Measurements from ENCODE around the gene ACSS1.
A peak's percentile ranks its signal among the peaks of the same experiment; 100 is the strongest.

ACSS1 gene

DNA sequence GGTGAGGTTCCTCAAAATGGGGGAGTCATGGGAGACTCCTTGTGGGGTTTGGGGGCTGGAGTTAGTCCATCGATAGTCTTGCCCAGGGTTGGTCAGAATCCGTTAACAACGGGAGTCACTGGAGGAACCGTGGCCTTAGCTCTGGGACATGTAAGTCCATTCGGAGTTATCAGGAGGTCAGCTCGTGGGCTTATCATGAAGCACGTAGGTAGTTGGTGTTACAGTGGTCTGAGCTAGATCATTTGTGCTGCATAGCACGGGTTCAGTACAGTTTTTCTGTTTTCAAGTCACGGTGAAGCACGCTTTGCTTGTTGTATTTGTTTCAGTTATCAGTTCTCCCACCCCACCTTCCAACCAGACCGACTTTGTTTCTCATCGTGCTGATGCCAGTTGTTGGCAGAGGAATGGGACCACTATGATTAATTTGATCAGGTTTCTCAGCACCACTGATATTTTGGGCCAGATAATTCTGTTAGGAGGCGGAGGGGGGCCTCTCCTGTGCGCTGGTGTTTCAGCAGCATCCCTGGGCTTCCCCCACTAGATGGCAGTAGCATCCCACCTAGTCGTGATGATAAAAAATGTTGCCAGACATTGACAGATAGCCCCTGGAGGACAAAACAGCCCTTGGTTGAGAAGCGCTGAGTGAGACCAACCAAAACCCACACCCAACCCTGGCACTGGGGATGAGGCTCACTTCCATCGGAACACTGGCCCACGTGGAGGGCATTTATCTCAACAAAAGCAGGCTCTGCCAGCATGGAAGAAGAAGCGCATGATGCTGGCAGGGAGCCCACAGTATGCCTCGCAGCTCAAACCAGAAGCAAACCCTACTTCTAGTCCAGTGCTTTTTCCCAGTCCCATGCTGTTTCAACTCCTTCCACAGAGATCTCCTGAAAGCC lies 63.2 kb downstream of the ACSS1 start:
- H3K36me3 ChIP-seq (ENCODE audit: control insufficient read depth, insufficient read depth, low read length), result no peaks in the 10 kb centered on the region
- 0 out of 2 replicates have a peak, but pooled peaks cover 8% of the 10 kb centered on the region for H3K27me3 ChIP-seq (ENCODE audit: control insufficient read depth, insufficient read depth, low read length)
- no peak overlapping the region for H3K9ac ChIP-seq (ENCODE audit: low read depth, low read length)
- no peak overlapping the region for H3K4me3 ChIP-seq (ENCODE audit: low read depth, low read length)
- no peaks in the 10 kb centered on the region for H3K9me3 ChIP-seq (ENCODE audit: control insufficient read depth, insufficient read depth, low read length)
- peaks cover 15% of the 10 kb centered on the region for H3K4me1 ChIP-seq (ENCODE audit: control insufficient read depth, insufficient read depth, low read length)
- no peak overlapping the region for H3K27ac ChIP-seq (ENCODE audit: low read depth, low read length)

DNA sequence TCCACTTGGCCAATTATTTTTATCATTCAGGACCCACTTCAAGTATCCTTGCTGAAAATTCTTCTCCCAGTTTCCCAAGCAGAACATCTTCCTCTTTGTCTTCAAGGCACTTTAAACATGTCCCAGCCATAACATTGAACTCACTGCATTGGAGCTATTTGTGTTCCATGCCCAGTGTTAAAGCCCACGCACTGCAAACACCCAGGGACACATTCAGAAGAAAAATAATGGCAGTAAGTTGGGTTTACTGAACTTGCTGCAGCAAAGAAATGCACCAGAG lies 63.8 kb downstream of the ACSS1 start:
- H3K27ac ChIP-seq (ENCODE audit: low read depth, low read length), result no peak overlapping the region
- peaks cover 15% of the 10 kb centered on the region for H3K4me1 ChIP-seq (ENCODE audit: control insufficient read depth, insufficient read depth, low read length)
- H3K36me3 ChIP-seq (ENCODE audit: control insufficient read depth, insufficient read depth, low read length), result peaks cover 3% of the 10 kb centered on the region; the same call in 1 of the 2 replicates
- no peak overlapping the region for H3K4me3 ChIP-seq (ENCODE audit: low read depth, low read length)
- no peaks in the 10 kb centered on the region for H3K9me3 ChIP-seq (ENCODE audit: control insufficient read depth, insufficient read depth, low read length)
- no peak overlapping the region for H3K9ac ChIP-seq (ENCODE audit: low read depth, low read length)
- 0 out of 2 replicates have a peak, but pooled peaks cover 8% of the 10 kb centered on the region for H3K27me3 ChIP-seq (ENCODE audit: control insufficient read depth, insufficient read depth, low read length)

DNA sequence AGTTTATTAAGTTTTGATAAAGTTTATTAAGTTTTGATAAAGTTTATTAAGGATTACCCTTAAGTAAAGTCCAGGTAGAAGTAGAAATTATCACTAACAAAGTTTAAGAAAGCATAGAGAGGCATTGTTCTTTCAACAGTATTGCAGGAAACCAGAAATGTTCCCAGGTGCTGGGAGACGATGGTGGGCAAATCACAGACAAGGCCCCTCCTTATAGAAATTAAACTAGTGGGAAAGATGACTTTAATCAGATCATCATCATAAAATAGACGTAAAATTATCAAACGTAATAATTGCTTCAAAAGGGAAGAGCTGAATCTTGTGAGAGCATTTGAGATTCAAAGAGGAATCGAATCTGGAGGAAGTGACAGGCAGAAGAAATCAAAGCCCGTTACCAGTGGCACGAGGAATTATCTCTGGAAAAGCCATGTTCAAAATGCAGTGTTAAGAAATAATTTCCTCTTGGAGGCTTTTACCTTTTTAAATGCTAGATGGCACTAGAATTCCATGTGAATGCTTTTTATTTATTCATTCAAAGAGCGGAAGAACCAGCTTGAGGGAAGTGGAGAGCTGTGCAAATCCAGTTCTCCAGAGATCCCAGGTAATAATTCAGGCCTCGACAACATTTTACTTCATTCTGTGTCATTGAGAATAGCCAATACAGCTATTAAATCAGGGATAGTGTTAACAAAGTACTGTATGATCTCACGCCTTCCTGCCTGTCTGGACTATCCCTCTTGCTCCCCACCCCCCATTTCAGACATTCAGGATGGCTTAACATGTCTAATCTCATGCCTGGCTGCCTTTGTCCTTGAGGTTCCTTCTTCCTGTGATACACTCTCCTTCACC lies 64.4 kb downstream of the ACSS1 start:
- H3K9me3 ChIP-seq (ENCODE audit: control insufficient read depth, insufficient read depth, low read length), result no peaks in the 10 kb centered on the region
- peak overlapping the region; percentile 73 for H3K27ac ChIP-seq (ENCODE audit: low read depth, low read length)
- peaks cover 15% of the 10 kb centered on the region for H3K4me1 ChIP-seq (ENCODE audit: control insufficient read depth, insufficient read depth, low read length)
- no peak overlapping the region for H3K9ac ChIP-seq (ENCODE audit: low read depth, low read length)
- peaks cover 4% of the 10 kb centered on the region; the same call in 1 of the 2 replicates for H3K36me3 ChIP-seq (ENCODE audit: control insufficient read depth, insufficient read depth, low read length)
- H3K4me3 ChIP-seq (ENCODE audit: low read depth, low read length), result peak overlapping the region; percentile 94
- 0 out of 2 replicates have a peak, but pooled peaks cover 5% of the 10 kb centered on the region for H3K27me3 ChIP-seq (ENCODE audit: control insufficient read depth, insufficient read depth, low read length)

DNA sequence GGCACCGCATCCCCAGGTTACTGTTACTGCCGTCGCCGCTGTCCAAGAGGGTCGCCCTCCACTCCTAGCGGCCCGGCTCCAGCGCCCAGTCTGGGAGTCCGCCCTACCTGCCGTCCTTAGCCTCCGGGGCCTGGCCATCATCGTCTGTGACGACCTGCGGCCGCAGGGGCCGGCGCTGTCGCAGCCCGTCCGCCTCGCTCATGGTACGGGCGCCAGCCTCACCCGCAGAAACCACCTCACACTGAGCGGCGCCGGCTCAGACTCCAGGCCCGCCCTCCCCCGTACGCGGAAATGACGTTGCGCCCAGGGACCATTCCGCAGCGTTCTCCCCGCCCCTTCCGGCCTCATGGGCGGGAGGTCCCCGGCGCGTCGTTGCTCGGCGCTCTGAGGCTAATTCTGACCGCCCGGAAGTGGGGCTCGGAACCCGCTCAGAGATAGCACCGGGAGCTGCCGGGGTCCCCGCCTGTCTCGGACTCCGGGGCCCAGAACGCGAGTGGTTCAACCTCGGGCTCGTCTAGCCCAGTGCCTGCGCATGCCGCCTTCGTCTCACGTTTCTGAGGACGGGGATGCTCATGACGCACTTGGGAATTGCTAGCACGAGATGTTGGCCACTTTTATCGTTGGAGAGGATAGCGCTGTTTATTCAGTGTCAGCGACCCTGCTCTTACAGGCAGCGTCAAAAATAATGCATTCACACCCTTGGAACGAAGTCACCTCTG lies 65.3 kb downstream of the ACSS1 start, which contains the start of gene APMAP:
Gene APMAP, minus strand, starts transcription at position 265 of the 719 bp plus-strand sequence. Its CDS starts 63 bp downstream, at position 202.
- peak within 1 kb of the TSS; percentile 74 for H3K9ac ChIP-seq (ENCODE audit: low read depth, low read length)
- no peaks in the 10 kb centered on the region for H3K9me3 ChIP-seq (ENCODE audit: control insufficient read depth, insufficient read depth, low read length)
- H3K27me3 ChIP-seq (ENCODE audit: control insufficient read depth, insufficient read depth, low read length), result 0 out of 2 replicates have a peak, but pooled peaks cover 3% of the 10 kb centered on the region
- peak within 1 kb of the TSS; percentile 73 for H3K27ac ChIP-seq (ENCODE audit: low read depth, low read length)
- peaks cover 15% of the 10 kb centered on the region for H3K4me1 ChIP-seq (ENCODE audit: control insufficient read depth, insufficient read depth, low read length)
- H3K36me3 ChIP-seq (ENCODE audit: control insufficient read depth, insufficient read depth, low read length), result peaks cover 4% of the 10 kb centered on the region; the same call in 1 of the 2 replicates
- H3K4me3 ChIP-seq (ENCODE audit: low read depth, low read length), result peak within 1 kb of the TSS; percentile 94

DNA sequence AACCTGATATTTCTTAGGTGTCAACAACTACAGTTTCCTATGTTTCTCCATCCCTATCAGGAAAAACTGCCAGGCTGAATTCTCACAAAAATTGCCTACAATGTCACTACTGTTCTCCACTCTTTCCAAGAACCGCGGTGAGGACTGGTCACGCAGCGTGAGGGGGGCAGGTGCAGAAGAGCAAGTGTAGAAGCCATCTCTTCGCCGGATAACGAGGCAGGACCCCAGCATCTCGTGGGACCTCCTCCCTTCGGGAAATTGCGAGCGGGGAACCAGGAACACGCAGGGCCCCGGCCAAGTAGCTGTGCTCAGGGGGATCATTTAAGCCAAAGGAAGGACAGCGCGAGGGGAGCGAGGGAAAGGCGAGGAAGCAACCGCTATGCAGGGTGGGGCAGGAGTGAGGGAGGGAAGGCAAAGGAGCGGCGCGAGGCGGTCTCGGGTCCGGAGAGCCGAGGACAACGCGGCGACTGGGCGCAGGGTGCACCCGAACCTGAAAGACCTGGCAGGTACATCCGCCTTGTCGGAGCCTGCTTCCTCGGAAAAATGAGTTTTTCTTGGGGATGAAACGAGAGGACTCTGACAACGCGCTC lies 65.9 kb downstream of the ACSS1 start:
- peaks cover 4% of the 10 kb centered on the region; the same call in 1 of the 2 replicates for H3K36me3 ChIP-seq (ENCODE audit: control insufficient read depth, insufficient read depth, low read length)
- H3K4me1 ChIP-seq (ENCODE audit: control insufficient read depth, insufficient read depth, low read length), result peaks cover 15% of the 10 kb centered on the region
- peak overlapping the region; percentile 94 for H3K4me3 ChIP-seq (ENCODE audit: low read depth, low read length)
- no peak overlapping the region for H3K27ac ChIP-seq (ENCODE audit: low read depth, low read length)
- no peaks in the 10 kb centered on the region for H3K9me3 ChIP-seq (ENCODE audit: control insufficient read depth, insufficient read depth, low read length)
- 0 out of 2 replicates have a peak, but pooled peaks cover 3% of the 10 kb centered on the region for H3K27me3 ChIP-seq (ENCODE audit: control insufficient read depth, insufficient read depth, low read length)
- H3K9ac ChIP-seq (ENCODE audit: low read depth, low read length), result peak overlapping the region; percentile 67

DNA sequence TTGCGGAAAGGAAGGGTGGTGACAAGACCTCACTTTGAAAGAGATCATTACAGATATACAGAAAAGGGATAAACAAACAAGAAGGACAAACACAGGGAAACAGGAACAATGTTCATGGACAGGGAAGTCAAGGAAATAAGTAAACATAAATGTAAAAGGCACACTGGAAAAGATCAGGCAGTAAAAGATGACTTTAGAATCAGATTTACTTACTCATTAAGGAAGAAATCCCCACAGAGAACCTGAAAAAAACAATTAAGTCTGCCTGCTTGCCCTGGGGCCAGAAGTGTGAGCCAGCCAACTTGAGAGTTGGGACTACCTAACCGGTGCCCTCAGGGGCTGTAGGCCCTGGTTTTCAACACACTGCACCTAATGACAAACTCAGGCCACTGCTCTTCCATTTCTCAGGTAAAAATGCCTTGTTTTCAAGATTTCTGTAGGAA lies 67.1 kb downstream of the ACSS1 start:
- Histone ChIP-seq H3K36me3 (ENCODE audit: control insufficient read depth, insufficient read depth, low read length) (peaks cover 4% of the 10 kb centered on the region; the same call in 1 of the 2 replicates), H3K9me3 (ENCODE audit: control insufficient read depth, insufficient read depth, low read length) (no peaks in the 10 kb centered on the region), H3K4me3 (ENCODE audit: low read depth, low read length) (peak overlapping the region; percentile 94; the same call in 1 of the 2 replicates), H3K4me1 (ENCODE audit: control insufficient read depth, insufficient read depth, low read length) (peaks cover 11% of the 10 kb centered on the region), H3K27ac (ENCODE audit: low read depth, low read length) (no peak overlapping the region), H3K27me3 (ENCODE audit: control insufficient read depth, insufficient read depth, low read length) (0 out of 2 replicates have a peak, but pooled peaks cover 3% of the 10 kb centered on the region), H3K9ac (ENCODE audit: low read depth, low read length) (no peak overlapping the region; the same call in 1 of the 2 replicates)

DNA sequence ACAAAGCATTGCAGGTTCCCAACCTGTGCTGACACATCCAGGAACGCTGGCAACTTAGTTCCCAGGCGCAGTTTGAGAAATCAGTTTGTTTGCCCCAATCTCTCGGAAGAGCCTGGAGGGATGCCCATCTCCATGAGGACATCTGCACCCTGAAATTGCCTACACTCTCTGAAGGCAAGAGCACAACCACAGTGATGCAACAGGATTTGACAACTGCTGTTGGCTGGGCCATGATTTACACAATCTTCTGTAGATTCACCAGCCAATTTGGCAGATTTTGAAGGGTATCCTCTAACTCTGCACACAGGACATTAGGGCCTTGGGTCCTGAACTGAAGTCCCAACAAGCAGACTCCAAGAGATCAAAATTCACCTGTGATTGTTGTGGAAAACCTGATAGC lies 68.8 kb downstream of the ACSS1 start:
- Histone ChIP-seq H3K4me1 (ENCODE audit: control insufficient read depth, insufficient read depth, low read length) (peaks cover 11% of the 10 kb centered on the region), H3K9ac (ENCODE audit: low read depth, low read length) (no peak overlapping the region), H3K4me3 (ENCODE audit: low read depth, low read length) (no peak overlapping the region), H3K36me3 (ENCODE audit: control insufficient read depth, insufficient read depth, low read length) (peaks cover 4% of the 10 kb centered on the region; the same call in 1 of the 2 replicates), H3K27ac (ENCODE audit: low read depth, low read length) (no peak overlapping the region), H3K27me3 (ENCODE audit: control insufficient read depth, insufficient read depth, low read length) (0 out of 2 replicates have a peak, but pooled peaks cover 3% of the 10 kb centered on the region), H3K9me3 (ENCODE audit: control insufficient read depth, insufficient read depth, low read length) (no peaks in the 10 kb centered on the region)

DNA sequence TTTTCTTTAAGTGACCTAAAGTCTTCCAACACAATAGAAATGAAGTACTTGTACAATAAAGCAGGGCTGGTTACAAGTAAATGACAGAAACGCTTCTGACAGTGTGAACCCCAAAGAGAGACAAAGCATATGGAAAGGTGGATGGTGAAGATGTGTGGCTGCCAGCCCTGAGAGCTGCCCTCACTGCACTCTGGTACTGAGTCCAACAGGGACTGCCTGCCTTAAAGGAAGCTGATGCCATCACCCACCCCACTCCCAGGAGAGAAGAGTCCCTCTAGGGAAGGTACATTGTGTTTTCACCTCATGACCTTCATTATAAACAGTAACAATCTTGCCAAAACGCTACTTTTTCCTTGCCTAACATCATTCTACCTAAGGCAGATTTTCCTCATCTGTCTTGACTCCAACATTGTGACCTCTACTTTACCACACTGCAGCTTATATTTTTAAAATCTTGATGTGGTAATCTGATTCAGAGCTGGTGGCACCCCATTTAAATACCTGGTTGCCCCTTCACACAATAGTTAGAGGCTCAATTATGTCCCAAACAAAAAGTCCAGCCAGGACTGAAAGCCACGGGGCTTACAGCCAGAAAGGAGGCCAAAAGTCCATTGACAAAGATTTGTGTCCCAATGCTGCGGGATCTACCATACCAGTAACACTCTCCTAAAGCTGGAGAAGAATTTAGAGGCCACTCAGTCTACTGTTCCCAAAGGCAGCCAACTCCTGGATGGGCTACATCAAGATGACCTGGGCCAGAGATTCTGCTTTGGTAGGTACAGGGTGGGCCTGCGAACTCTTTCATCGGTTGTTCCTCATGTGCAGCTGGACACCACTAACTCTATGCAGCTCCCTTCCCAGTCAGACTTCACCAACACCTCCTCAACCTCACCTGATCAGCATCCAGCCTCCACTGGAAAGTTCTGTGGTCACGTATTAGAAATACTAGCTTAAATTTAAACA lies 69.8 kb downstream of the ACSS1 start:
- H3K27ac ChIP-seq (ENCODE audit: low read depth, low read length), result no peak overlapping the region
- no peak overlapping the region for H3K4me3 ChIP-seq (ENCODE audit: low read depth, low read length)
- peaks cover 11% of the 10 kb centered on the region; the same call in 1 of the 2 replicates for H3K36me3 ChIP-seq (ENCODE audit: control insufficient read depth, insufficient read depth, low read length)
- no peak overlapping the region for H3K9ac ChIP-seq (ENCODE audit: low read depth, low read length)
- no peaks in the 10 kb centered on the region for H3K27me3 ChIP-seq (ENCODE audit: control insufficient read depth, insufficient read depth, low read length)
- no peaks in the 10 kb centered on the region for H3K9me3 ChIP-seq (ENCODE audit: control insufficient read depth, insufficient read depth, low read length)
- peaks cover 7% of the 10 kb centered on the region for H3K4me1 ChIP-seq (ENCODE audit: control insufficient read depth, insufficient read depth, low read length)

DNA sequence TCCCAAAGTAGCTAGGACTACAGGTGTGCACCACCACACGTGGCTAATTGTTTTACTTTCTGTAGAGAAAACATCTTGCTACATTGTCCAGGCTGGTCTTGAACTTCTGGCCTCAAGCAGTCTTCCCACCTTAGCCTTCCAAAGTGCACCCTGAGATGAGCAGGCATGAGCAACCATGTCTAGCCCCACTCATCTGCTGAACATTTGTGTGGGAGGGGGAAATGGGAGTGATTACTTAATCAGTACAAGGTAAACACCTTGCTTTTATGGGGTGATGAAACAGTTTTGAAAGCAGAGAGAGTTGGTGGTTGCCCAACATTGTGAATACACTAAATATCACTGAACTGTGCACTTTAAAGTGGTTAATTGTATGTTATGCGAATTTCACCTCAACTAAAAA lies 70.7 kb downstream of the ACSS1 start:
- no peak overlapping the region for H3K9ac ChIP-seq (ENCODE audit: low read depth, low read length)
- H3K4me1 ChIP-seq (ENCODE audit: control insufficient read depth, insufficient read depth, low read length), result 0 out of 2 replicates have a peak, but pooled peaks cover 5% of the 10 kb centered on the region
- H3K27ac ChIP-seq (ENCODE audit: low read depth, low read length), result no peak overlapping the region
- no peaks in the 10 kb centered on the region for H3K27me3 ChIP-seq (ENCODE audit: control insufficient read depth, insufficient read depth, low read length)
- no peak overlapping the region for H3K4me3 ChIP-seq (ENCODE audit: low read depth, low read length)
- no peaks in the 10 kb centered on the region for H3K9me3 ChIP-seq (ENCODE audit: control insufficient read depth, insufficient read depth, low read length)
- H3K36me3 ChIP-seq (ENCODE audit: control insufficient read depth, insufficient read depth, low read length), result peaks cover 17% of the 10 kb centered on the region; the same call in 1 of the 2 replicates
